ENCODE results near the gene PTPRR.

The PTPRR gene

DNA sequence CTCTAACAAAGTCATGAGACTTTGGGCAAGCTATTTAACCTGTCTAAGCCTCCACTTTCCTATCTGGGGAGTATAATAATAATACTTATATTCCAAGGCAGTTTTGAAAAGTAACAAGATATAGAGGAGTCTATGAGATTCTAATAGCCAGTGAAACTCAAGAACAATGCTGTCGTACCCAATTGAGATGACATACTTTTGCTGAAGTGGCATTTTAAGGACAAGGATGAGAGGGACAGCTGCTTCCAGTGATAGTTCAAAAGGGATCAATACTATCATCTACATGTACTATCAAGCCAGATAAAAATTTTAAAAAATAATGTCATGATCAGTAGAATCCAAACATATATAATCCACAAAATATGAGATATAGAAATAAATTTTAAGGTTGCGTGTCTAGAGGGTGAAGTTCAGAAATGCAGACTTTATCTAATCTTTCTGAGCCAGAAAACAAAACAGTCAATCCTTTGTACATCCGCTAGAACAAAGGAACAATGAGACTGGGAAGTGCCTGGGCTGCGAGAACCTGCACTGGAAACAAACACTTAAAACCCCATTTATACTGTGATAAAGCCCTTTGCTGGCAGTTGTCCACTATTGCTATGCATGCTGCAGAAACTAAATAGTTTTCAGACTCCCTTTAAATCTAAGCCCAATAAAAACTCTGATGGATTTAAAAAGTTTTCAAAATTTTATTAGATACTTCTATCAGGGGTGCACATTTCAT, 321.9 kb downstream of the PTPRR start:
- DNase-seq = no peak

DNA sequence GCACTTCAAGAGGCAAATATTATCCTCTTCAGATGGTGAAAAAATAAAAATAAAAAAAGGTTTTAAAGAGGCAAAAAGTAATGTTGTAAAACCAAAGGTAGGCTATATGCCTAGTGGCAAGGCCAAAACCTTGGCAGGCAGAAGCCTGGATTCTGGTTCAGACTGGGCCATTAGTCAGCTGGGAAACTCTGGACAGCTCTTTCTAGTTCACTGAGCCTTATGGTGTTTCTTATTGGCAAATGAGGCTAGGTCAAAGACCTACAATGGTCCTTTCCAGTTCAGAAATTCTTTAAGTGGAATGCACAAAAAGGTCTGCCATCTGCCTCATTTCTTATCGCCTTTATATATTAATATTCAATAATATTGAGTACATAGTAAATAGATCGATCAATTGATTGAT, 327.9 kb downstream of the PTPRR start:
- DNase-seq = no peak

DNA sequence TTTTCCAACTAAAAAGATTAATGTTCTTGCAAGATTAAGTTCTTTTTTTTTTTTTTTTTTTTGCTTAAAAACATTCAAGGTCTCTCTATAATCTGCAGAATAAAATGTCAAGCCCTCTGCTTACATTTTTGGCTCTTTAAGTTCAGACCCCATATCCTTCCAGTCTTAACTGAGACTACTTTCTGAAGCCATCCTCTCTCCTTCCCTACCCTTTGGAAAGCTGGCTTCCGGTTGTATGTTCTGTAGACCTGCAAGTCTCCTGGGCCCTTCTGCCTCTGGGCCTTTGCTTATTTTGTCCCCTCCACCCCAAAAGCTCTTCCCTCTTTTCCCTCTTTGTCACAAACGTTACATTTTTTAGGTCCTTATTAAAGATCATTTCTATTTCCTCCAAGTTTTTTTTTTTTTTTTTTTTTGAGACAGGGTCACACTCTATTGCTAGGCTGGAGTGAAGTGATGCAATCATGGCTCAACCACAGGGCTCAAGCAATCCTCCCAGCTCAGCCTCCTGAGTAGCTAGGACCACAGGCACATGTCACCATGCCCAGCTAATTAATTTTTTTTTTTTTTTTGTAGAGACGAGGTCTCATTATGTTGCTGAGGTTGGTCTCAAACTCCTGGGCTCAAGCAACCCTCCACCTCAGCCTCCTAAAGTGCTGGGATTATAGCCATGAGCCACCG, 329.9 kb downstream of the PTPRR start:
- no peak for DNase-seq

DNA sequence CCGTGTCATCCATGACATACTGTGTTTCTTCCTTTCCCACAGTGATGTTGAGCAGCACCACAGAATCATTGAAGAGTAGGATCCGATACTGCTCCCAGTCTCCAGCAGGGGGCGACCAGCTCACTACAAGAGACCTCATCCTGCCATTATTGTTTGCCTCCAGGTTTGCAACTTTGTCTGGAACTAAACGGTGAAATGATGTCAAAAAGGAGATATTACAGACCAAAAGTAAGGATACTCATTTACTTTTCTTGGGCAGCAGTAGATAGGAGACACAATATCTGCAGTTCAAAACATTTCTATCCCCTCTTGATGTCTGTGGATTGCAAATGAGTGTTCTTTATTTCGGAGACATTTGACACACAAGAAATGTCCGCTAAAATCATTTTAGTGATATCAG, 330.5 kb downstream of the PTPRR start:
- peak; percentile 75 for DNase-seq

Data from fibroblast of skin of abdomen (primary cell).